PC-3 (cell line): ENCODE measurements around the gene DLGAP1. TPM values are rescaled to one million over a fixed set of nuclear protein-coding genes. Genes with fewer than 3 reads are reported as not detected.

Experiments used
- ATAC-seq: fragments of 200-7000 bp; cut with Tn5 transposase; 2 replicates; pipeline ENCODE4 v1.9.1; 2020; ENCODE audit warnings: mild to moderate bottlenecking, moderate library complexity
- BruUV-seq: library from RNA; stranded (reverse); fragments of 400-500 nt; replicated peaks from 2 replicates; lab custom pipeline; 2021; lab: Mats Ljungman, UMichigan
- CTCF ChIA-PET: fragments of 300-600 bp; sonication (Branson Sonifier 250); formaldehyde crosslinking; loops from one replicate; lab custom pipeline; 2022; ENCODE audit warnings: antibody characterized with exemption; lab: Charles Lee
- POLR2A ChIA-PET: fragments of 300-600 bp; sonication (Branson Sonifier 250); formaldehyde crosslinking; loops from one replicate; lab custom pipeline; 2022; ENCODE audit warnings: antibody characterized with exemption; ENCODE audit not compliant: unreplicated experiment; lab: Charles Lee
- DNase-seq: peaks from one replicate; pipeline ENCODE4 v3.0.0-alpha.2; 2015
- H2AFZ ChIP-seq: fragments of 300-600 bp; sonication (generic); 2 replicates; pipeline ENCODE4 v1.6.0; 2016; ENCODE audit warnings: antibody characterized with exemption, low read length
- H3F3A ChIP-seq: fragments of 300-600 bp; sonication (generic); one replicate; pipeline ENCODE4 v1.6.0; 2017; ENCODE audit warnings: antibody characterized with exemption, low read length, control low read depth, mild to moderate bottlenecking; ENCODE audit not compliant: unreplicated experiment
- H3K27ac ChIP-seq: fragments of 300-600 bp; sonication (generic); 2 replicates; pipeline ENCODE4 v1.5.1; 2016; ENCODE audit warnings: mild to moderate bottlenecking, low read length
- H3K27me3 ChIP-seq: fragments of 300-600 bp; sonication (generic); 2 replicates; pipeline ENCODE4 v1.6.1; 2016; ENCODE audit warnings: low read length, mixed read lengths
- H3K36me3 ChIP-seq: fragments of 300-600 bp; sonication (generic); 2 replicates; pipeline ENCODE4 v1.6.1; 2016; ENCODE audit warnings: low read depth, mixed run types, low read length, mixed read lengths
- H3K4me1 ChIP-seq: fragments of 300-600 bp; sonication (generic); 2 replicates; pipeline ENCODE4 v1.5.1; 2016; ENCODE audit warnings: low read length; ENCODE audit not compliant: insufficient read depth
- H3K4me2 ChIP-seq: fragments of 300-600 bp; sonication (generic); 2 replicates; pipeline ENCODE4 v1.6.0; 2016; ENCODE audit warnings: low read length
- H3K4me3 ChIP-seq: fragments of 300-600 bp; sonication (generic); 2 replicates; pipeline ENCODE4 v1.5.1; 2016; ENCODE audit warnings: mild to moderate bottlenecking, low read length, mixed read lengths
- H3K79me2 ChIP-seq: fragments of 300-600 bp; sonication (generic); 2 replicates; pipeline ENCODE4 v1.6.1; 2017; ENCODE audit warnings: low read length, mixed read lengths
- H3K9ac ChIP-seq: fragments of 300-600 bp; sonication (generic); 2 replicates; pipeline ENCODE4 v1.6.0; 2016; ENCODE audit warnings: mild to moderate bottlenecking, low read length
- H3K9me2 ChIP-seq: fragments of 300-600 bp; sonication (generic); replicated peaks from 2 replicates; pipeline ENCODE4 v1.6.1; 2016; ENCODE audit warnings: mixed run types, low read length, mixed read lengths
- H3K9me3 ChIP-seq: fragments of 300-600 bp; sonication (generic); 2 replicates; pipeline ENCODE4 v1.6.1; 2016; ENCODE audit warnings: low read length, mixed read lengths
- H4K20me1 ChIP-seq: fragments of 300-600 bp; sonication (generic); 2 replicates; pipeline ENCODE4 v1.6.1; 2016; ENCODE audit warnings: low read length, mixed read lengths
- EZH2 ChIP-seq: fragments of 300-600 bp; sonication (generic); IDR thresholded peaks from one replicate; pipeline ENCODE4 v1.6.1; 2017; ENCODE audit warnings: antibody characterized with exemption, mild to moderate bottlenecking, low read length; ENCODE audit not compliant: unreplicated experiment
- EZH2phosphoT487 ChIP-seq: fragments of 300-600 bp; sonication (generic); IDR thresholded peaks from 2 replicates; pipeline ENCODE4 v1.6.1; 2018; ENCODE audit warnings: mild to moderate bottlenecking, antibody characterized with exemption, low read length, borderline replicate concordance
- intact Hi-C: fragments of 100-400 bp; cut with micrococcal nuclease; formaldehyde crosslinking; loops from 2 replicates; pipeline ENCODE4 v1.9.0; 2023
- total RNA-seq: library from RNA; depleted of rRNA; stranded (reverse); fragments of >200 nt; gene quantifications from 2 replicates; pipeline ENCODE4 v1.2.3, GENCODE V29; 2014
- TF ChIP-seq, protein P1 (sequence below): fragments of 300-600 bp; sonication (generic); conservative IDR thresholded peaks from 2 replicates; pipeline ENCODE4 v1.5.1; 2017; ENCODE audit warnings: antibody characterized with exemption, low read depth, mild to moderate bottlenecking, low read length

The DLGAP1 gene
- total RNA-seq, 1 experiment from 2014 or later: not detected

DNA sequence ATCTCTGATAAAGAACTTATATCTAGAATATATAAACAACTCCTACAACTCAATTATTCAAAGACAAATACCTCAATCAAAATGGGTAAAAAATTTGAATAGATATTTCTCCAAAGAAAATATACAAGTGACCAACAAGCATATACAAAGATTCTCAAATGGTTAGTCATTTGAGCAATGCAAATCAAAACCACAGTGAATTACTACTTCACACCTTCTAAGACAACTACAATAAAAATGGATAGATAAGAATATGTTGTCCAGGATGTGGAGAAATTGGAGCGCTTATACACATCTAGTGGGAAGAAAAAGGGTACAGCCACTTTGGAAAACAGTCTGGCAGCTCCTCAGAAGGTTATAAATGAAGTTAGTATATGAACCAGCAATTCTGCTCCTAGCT lies 672.2 kb downstream of the DLGAP1 start:
- ChIA-PET CTCF (no interaction called here), POLR2A (no interaction called here)
- Histone ChIP-seq H3K4me1 (peaks cover 10% of the 10 kb centered on the region), H3K9ac (no peak overlapping the region), H3K36me3 (no peaks in the 10 kb centered on the region), H2AFZ (no peak overlapping the region), H3F3A (no peaks in the 10 kb centered on the region), H4K20me1 (no peaks in the 10 kb centered on the region), H3K9me2 (no peaks in the 10 kb centered on the region), H3K4me3 (no peak overlapping the region), H3K9me3 (no peaks in the 10 kb centered on the region), H3K27me3 (peaks cover 3% of the 10 kb centered on the region; the same call in 1 of the 2 replicates), H3K79me2 (no peaks in the 10 kb centered on the region), H3K4me2 (no peak overlapping the region), H3K27ac (no peak overlapping the region)
- no TSS peak for BruUV-seq
- DNase-seq (no peak), ATAC-seq (no peak)
- intact Hi-C loops: no loop called here
- TF ChIP-seq EZH2phosphoT487: no peak
- no peak for TF ChIP-seq EZH2

DNA sequence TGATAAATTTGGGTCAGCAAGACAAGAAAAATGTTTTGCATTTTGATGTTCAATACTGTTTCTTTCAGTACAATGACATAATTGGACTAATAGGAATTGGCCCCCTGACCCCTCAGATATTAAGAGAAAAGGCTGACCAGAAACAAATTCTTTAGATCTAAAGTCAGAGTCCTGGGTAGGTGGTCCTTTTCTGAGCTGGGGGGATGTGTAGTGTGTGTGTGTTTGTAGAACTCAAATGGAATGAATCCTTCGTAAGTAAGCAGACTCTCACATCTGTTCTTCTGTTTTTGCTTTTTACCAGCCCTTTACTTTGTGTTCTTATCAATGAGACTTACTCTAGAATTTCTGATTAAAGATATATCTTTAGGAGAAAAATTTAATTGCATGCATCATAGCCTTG lies 677.4 kb downstream of the DLGAP1 start:
- Histone ChIP-seq H3K9me2 (no peaks in the 10 kb centered on the region), H3K27ac (no peak overlapping the region), H3K36me3 (no peaks in the 10 kb centered on the region), H3K4me2 (no peak overlapping the region), H3F3A (no peaks in the 10 kb centered on the region), H3K9me3 (no peaks in the 10 kb centered on the region), H4K20me1 (no peaks in the 10 kb centered on the region), H3K27me3 (peaks cover 11% of the 10 kb centered on the region; the same call in 1 of the 2 replicates), H2AFZ (no peak overlapping the region), H3K4me1 (peaks cover 15% of the 10 kb centered on the region), H3K79me2 (no peaks in the 10 kb centered on the region), H3K9ac (no peak overlapping the region), H3K4me3 (no peak overlapping the region)
- CTCF ChIA-PET: no interaction called here
- TF ChIP-seq EZH2phosphoT487: no peak
- no peak for TF ChIP-seq EZH2
- ATAC-seq (no peak), DNase-seq (no peak)
- POLR2A ChIA-PET: no interaction called here
- BruUV-seq: no TSS peak
- intact Hi-C loops: no loop called here

DNA sequence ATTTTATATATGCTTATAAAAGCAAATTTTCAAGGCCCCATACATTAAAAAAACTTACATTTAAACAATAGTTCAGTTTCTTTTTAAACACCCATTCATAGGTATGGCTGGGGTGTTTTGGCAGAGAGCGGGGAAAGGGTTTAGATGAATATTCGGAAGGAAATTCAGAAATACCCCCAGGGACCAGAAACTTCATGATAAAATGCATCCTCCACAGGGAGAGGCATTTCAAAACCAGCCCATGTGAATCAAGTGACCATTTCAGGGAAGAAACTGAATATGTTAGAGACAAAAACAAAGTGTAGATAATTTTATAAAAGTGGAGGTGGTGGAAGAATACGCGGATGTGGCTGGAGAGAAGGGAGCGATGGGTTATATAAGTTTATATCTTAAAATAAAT lies 678.0 kb downstream of the DLGAP1 start:
- DNase-seq: no peak
- H3K27ac ChIP-seq: no peak overlapping the region
- no peaks in the 10 kb centered on the region for H4K20me1 ChIP-seq
- TF ChIP-seq, protein P1, sequence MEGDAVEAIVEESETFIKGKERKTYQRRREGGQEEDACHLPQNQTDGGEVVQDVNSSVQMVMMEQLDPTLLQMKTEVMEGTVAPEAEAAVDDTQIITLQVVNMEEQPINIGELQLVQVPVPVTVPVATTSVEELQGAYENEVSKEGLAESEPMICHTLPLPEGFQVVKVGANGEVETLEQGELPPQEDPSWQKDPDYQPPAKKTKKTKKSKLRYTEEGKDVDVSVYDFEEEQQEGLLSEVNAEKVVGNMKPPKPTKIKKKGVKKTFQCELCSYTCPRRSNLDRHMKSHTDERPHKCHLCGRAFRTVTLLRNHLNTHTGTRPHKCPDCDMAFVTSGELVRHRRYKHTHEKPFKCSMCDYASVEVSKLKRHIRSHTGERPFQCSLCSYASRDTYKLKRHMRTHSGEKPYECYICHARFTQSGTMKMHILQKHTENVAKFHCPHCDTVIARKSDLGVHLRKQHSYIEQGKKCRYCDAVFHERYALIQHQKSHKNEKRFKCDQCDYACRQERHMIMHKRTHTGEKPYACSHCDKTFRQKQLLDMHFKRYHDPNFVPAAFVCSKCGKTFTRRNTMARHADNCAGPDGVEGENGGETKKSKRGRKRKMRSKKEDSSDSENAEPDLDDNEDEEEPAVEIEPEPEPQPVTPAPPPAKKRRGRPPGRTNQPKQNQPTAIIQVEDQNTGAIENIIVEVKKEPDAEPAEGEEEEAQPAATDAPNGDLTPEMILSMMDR: no peak
- TF ChIP-seq EZH2 (no peak), EZH2phosphoT487 (no peak)
- no peak overlapping the region for H3K9ac ChIP-seq
- no peak overlapping the region for H2AFZ ChIP-seq
- no peak overlapping the region for H3K4me2 ChIP-seq
- peaks cover 16% of the 10 kb centered on the region for H3K4me1 ChIP-seq
- no peaks in the 10 kb centered on the region for H3F3A ChIP-seq
- CTCF ChIA-PET: no interaction called here
- peaks cover 11% of the 10 kb centered on the region; the same call in 1 of the 2 replicates for H3K27me3 ChIP-seq
- POLR2A ChIA-PET: no interaction called here
- ATAC-seq: no peak
- H3K9me3 ChIP-seq: no peaks in the 10 kb centered on the region
- intact Hi-C loops: no loop called here
- H3K79me2 ChIP-seq: no peaks in the 10 kb centered on the region
- H3K9me2 ChIP-seq: no peaks in the 10 kb centered on the region
- no peak overlapping the region for H3K4me3 ChIP-seq
- H3K36me3 ChIP-seq: no peaks in the 10 kb centered on the region
- BruUV-seq: no TSS peak

DNA sequence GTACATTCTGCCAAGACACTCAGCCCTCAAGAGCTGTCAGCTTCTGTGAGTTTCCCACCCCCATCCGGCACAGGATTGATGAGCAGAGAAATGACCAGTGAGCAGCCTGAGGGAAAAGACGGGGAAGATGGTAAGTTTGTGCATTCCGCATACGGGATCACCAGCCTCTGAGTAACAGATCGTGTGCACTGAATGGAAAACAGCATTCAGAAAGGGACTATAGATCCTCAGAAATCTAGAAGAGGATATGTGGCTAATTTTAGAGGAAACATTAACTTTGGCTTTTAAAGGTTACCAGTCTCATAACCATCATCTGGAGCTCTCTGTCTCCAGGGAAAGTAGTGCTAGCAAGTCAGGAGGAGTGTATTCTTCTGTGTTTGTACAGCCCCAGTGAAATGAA lies 679.1 kb downstream of the DLGAP1 start:
- intact Hi-C loops: no loop called here
- CTCF ChIA-PET: no interaction called here

More for the DNA sequence above, 679.1 kb downstream of the DLGAP1 start:
- DNase-seq: no peak
- Histone ChIP-seq H3K4me1 (peaks cover 21% of the 10 kb centered on the region), H3K27ac (no peak overlapping the region), H3K27me3 (peaks cover 11% of the 10 kb centered on the region; the same call in 1 of the 2 replicates), H3K4me3 (no peak overlapping the region), H3K36me3 (no peaks in the 10 kb centered on the region), H3K9me3 (no peaks in the 10 kb centered on the region), H2AFZ (no peak overlapping the region), H3K9me2 (no peaks in the 10 kb centered on the region), H3F3A (no peaks in the 10 kb centered on the region), H3K4me2 (no peak overlapping the region), H4K20me1 (no peaks in the 10 kb centered on the region), H3K9ac (no peak overlapping the region), H3K79me2 (no peaks in the 10 kb centered on the region)
- ATAC-seq: no peak
- POLR2A ChIA-PET: no interaction called here
- no TSS peak for BruUV-seq
- TF ChIP-seq, protein P1: no peak
- TF ChIP-seq EZH2 (no peak), EZH2phosphoT487 (no peak)
